NCI-H2227 treated with DMSO at 0.1 percent for 48 hours (cell line): ENCODE data around the gene RNF187.

Source experiments
- DNase-seq: peaks from one replicate; lab custom pipeline; 2025; lab: John Stamatoyannopoulos, UW

Gene RNF187

DNA sequence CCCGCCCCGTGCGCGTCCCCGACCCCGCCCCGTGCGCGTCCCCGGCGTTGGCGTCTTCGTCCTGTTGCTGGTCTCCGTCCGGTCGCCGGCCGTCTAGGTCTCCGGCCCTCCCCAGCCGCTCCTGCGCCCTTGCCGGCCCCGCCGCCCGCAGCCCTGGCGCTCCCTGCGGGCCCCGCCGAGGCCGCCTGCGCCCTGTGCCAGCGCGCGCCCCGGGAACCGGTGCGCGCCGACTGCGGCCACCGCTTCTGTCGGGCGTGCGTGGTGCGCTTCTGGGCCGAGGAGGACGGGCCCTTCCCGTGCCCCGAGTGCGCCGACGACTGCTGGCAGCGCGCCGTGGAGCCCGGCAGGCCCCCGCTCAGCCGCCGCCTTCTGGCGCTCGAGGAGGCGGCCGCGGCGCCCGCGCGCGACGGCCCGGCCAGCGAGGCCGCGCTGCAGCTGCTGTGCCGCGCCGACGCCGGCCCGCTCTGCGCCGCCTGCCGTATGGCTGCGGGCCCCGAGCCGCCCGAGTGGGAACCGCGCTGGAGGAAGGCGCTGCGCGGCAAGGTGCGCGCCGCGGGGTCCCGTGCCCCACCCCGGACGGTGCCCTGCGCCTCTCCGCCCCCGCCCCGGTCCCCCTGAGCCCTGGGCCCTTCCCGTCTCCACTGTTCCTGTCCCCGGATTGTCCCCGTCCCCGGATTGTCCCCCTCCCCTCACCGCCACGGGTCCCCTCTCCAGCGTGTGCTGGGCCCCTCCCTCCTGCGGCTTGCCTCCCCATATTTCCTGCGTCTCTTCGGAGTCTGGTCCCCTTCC is at the start of gene RNF187:
Gene RNF187 (plus strand): TSS at position 47 of the 789 bp plus-strand sequence.
- no peak for DNase-seq

DNA sequence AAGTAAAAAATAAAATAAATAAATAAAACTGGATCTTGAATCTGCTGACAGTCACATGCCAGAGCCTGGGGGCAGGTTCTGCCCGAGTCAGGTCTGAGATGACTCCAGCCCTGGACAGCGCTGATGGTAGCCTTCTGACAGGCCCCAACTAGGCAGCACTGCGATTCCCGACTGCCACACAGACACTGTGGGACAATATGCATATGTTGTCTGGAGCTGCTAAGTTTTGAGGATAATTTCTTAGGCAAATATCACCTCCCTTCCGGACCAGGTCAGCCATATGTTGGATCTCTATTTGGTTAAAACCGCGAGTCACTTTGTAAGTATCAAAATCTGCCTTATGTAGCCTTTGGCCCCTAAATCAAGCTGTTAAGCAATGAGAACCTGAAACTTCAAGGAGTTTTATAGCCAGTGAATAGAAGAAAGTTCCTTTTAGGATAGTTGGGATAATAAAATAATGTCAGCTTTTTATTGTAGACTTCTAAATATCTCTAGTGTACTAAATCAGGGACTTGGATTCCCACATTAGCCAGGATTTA is 49.7 kb upstream of the RNF187 start:
- DNase-seq, result no peak

DNA sequence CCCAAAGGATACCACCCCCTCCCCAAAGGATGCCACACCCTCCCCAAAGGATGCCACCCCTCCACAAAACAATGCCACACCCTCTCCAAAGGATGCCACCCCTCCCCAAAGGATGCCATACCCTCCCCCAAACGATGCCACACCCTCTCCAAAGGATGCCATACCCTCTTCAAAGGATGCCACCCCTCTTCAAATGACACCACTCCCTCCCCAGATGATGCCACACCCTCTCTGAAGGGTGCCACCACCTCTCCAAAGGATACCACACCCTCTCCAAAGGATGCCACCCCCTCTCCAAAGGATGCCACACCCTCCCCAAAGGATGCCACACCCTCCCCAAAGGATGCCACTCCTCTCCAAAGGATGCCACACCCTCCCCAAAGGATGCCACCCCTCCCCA is 48.9 kb upstream of the RNF187 start:
- no peak for DNase-seq

DNA sequence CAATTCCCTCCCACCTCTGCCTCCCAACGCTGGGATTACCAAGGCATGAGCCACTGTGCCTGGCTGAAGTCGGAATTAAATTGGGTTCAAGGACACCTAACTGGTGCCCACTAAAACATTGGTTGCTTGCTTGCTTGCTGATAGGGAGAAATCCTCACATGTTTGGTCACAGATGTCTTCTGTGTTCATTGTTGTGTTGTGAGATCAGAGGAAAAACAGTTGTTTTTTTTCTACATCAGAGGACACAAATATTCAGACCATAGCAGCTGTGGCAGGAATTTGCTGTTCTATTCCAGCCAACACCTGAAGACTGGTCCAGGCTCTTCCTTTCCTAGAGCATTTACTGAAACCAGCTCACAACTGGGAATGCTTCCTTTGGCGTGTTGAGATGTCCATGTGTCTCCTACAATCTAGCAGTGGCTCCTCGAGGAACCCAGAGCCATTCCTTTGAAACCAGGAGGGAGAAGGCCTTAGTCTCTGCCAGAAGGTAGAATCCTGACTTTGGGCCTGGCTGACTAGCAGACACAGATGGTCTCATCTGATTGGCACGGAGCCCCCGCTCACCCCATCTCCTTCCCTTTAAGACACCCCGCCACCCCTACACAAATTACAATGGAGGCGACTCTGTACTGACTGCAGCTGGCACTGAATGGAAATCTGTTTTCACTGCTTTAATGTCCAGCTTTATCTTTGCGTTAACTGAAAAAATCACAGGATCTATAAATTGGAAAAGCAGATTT is 46.3 kb upstream of the RNF187 start:
- no peak for DNase-seq

DNA sequence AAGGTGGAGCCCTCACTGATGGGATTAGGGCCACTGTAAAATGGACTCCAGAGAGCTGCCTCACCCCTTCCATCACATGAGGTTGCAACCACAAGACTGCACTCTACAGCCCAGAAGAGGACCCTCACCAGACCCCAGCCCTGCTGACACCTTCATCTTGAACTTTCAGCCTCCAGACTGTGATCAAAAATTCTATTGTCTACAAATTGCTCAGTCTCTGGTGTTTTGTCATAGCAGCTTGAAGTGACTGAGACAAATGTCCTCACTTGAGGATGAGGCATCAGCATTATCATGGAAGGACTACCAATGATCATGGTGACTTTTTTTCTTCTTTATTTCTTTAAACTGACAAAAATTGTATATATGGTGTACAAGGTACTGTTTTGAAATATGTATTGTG is 43.8 kb upstream of the RNF187 start:
- no peak for DNase-seq

DNA sequence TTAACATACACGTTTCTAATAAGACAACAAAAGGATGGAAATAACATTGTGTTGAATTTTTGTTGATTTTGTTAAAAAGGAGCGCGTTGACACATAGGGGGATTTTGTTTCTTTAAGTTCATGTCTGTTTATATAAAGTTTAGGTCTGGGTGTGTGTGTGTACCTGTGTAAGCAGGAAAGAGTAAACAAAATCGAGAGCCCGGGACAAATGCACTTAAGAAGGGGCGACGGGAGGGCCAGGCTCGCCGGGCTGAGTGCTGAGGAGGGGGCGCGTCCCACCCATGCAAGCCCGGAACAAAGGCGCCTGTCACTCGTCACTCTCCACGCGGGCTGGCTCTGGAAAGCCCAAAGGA is 41.7 kb upstream of the RNF187 start:
- no peak for DNase-seq

DNA sequence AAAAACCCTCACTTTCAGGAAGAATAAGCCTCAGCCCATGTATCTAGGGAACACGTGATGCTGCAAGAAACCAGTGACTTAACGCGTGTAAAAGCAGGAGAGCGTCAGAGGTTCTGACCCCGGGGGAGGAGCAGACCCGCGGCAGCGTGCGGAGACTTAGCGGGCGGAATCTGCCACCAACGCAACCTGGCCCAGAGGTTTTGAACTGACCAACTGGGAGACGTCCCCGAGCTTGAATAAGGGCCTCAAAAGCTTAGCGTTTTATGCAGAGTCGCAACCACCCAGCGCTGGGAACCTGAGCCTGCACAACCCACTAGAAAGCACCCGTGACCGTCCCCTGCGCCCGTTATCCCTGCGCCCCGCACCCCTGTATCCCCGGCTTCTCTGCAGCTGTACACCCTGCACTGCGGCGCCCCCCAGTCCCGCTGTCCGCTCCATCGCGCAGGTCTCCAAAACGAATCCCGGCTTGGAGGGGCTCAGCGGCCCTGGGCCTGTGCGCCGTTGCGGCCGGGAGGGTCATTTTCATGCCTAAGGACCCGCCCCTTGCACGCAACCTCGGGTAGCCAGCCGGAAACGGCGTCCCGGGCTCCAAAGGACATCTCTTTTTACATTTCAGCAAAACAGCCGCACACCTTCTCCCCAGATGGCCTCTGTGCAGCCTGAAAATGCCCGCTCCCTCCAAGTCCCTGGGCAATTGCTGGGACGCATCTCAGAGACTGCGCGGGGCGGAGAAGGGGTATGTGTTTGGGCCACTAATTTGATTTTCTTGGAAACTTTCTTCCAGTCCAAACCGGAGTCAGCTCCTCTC is 41.1 kb upstream of the RNF187 start:
- DNase-seq, result peak; percentile 40

DNA sequence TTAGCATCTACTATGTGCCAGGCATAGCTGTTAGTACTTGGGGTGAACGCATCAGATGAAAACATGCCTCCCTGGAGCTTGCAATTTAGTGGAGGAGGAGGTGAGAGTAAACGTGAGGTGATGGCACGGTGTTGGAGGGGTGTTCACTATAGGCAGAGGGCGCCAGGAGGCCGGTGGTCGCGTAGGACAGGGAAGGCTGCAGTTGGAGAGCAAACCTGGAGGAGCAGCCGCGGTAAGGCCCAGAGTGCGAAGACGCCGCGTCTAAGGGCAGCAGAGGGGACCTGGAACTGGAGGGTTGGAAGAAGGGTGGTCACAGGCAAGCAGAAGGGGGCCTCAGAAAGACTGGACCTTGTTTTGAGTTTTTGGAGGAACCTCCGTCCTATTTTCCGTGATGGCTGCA is 40.3 kb upstream of the RNF187 start:
- DNase-seq, result no peak

DNA sequence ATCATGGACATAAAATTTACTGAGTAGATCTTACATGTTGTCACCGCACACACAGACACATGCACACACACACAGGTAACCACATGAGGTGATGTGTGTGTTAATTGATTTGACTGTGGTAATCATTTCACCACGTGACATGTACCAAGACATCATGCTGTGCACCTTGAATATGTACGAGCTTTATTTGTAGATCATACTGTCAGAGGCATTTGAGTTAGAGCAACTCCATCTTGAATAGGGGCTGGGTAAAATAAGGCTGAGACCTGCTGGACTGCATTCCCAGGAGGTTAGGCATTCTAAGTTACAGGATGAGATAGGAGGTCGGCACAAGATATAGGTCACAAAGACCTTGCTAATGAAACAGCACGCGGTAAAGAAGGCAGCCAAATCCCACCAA is 38.8 kb upstream of the RNF187 start:
- no peak for DNase-seq

DNA sequence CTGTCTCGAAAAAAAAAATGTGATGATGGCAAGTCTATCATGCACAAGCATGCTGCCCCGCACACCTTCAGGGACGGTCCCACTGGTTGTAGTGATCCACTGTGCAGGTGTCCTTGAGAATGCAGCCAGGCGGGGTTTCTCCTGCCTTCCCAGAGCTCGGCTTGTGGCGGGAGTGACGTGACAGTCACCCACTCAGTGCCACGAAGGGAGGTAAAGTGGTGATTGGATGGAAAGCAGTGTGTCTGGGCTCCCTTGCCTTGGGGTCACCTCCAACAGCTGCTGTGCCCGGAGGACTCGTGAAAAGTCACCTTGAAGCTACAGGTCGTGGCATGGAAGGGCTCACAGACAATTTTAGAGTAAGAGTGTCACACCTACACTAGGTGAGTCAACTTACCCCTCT is 37.0 kb upstream of the RNF187 start:
- no peak for DNase-seq

DNA sequence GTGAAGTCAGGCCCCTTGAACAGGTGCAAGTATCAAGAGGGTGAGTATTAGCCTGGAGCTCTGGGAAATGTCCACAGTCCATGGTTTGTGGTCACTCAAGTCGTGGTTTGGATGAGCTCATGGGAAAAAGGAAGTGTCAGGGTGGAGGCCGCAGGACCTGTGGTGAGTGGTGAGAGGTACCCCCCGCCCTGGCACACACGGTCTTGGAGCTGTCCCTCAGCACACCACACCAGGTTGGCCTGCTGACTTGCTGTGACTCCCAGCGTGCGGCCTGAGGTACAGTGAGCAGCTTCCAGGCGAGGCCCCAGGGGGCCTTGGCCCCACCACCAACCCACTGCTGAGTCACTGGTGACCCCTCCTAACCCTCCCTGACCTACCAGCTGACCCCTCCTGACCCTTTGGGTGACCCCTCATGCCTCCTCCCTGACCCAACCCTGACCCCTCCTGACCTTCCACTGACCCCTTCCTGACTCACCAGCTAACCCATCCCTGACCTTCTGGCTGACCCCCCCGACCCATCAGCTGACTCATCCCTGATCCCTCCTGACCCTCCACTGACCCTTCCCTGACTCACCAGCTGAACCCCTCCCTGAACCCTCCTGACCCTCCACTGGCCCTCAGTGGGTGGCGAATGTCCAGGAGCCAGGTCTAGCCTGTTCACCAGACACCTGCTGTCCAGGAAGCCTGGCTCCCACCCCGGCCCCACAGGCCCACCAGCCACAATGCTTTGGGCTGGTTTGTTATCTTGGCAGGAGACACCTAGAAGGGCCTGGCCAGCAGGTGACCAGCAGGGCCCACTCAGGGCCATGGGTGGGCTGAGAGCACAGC is 34.8 kb upstream of the RNF187 start:
- no peak for DNase-seq

DNA sequence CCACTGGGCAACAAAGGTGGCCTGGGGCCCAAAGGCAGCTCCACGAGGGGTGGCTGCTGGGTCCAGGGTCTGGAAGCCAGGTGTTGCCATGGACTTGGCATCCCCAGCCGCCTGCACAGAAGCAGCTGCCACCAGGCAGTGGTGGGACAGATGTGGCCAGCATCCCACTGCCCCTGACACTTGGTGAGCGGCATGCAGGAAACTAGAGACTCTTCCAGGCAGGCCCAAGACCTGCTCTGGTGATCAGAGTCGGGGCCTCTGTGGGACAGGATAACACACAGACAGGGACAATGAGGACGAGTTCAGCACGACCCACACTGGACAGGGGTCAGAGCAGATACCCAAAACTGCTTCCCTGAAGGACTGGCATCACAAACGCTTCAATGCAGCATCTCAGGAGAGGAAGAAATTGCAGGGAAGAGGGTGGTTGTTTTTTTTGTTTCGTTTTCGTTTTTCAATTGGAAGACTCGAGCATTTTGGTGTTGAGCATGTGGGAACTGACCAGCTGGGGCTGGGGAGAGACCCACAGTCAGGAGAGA is 34.1 kb upstream of the RNF187 start:
- DNase-seq, result no peak

DNA sequence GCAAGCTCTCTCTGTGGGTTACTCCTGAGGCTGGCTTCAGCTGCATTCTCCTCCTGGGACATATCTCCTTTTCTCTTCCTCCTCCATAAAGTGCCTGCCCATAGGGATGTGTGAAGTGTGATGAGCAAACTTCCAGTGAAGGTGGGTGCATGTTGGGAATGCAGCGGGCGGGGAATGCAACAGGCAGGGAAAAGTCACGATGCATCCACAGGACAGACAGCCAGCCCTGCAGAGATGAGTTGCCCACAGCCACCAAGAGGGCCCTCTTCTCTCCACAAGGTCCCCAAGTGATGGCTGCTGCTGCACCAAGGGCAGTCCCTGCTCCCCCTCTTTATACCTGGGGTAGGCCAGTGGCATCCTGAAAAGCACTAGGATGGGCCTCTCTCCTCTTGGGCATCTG is 33.6 kb upstream of the RNF187 start:
- no peak for DNase-seq

DNA sequence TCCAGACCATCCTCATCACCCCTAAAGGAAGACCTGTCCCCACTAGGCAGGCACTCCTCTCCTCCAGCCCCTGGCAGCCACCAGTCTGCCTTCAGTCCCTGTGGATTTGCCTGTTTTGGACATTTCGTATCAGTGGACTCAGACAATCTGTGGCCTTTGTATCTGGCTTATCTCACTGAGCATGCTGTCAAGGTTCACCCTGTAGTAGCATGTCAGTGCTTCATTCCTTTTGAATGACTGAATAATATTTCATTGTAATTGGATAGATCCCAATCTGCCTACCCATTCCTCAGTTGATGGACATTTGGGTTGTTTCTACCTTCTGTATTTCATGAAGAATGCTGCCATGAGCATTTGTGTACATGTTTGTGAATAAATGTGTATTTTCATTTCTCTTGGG is 32.9 kb upstream of the RNF187 start:
- no peak for DNase-seq

DNA sequence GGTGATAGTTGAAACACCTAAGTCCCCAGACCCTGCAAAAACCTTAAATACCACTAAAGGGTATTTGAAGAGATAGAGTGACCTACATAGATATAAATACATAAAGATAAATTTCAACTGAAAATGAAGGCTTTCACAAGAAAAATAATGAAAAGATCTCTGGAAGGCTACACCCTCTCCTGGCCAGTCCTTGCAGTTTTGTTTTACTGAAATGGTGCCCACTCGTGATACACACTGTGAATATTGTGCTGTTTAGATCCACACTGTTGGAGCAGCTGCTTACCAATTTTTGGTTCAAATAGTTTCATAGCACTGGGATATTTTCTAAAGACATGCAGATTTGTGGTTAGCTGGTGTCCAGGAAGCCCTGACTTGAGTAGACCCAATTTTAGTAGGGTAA is 31.5 kb upstream of the RNF187 start:
- no peak for DNase-seq

DNA sequence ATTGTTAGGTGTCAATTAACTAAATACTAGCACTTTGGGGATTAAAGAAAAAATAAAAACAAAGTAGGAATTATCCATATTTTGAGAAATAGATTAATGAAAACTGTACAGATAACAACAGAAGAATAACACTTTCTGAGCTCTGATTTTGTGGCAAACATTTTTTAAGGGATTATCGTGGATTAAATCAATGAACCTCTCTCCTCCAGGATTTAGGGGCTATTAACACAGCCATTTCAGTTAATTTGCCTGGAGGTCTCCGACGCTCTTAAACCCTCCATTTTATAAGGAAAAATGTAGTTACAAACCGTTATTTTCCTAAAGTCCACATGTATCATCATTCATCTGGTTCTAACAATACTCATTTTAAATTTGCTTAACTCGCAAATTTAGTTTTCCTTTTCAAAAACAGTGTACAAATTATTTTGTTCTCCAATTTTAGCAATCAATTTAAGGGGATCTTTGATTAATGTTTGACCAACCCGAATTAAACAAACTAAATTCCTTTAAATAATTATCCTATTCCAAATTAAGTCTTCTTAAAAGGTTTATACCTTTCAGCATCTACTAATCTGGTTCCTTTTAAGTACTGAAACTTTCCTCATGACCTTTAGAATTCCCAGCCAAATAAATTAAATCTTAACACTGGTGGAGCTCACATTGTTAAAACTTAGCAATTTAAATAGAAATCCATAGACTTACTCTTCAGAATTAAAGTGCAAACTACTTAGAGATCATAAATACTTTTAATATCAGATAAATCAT is 30.7 kb upstream of the RNF187 start:
- DNase-seq, result no peak

DNA sequence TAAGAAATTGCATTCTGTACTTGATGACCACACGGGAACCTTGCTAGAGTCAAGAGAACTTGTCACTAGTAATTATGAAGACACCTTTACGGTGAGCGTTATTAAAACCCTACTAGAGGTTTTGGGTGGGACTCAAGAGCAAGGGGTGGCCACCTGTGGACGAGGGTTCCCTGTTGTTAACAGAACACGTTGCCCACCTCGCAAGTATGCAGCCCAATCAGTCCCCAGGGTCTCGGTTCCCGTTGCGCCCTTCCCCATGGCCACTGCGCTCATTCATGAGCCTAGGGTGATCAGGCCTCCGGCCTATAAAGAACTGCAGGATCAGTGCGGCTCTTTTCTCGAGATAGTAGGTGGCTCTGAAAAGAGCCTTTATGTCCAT is 30.2 kb upstream of the RNF187 start:
- DNase-seq, result no peak

DNA sequence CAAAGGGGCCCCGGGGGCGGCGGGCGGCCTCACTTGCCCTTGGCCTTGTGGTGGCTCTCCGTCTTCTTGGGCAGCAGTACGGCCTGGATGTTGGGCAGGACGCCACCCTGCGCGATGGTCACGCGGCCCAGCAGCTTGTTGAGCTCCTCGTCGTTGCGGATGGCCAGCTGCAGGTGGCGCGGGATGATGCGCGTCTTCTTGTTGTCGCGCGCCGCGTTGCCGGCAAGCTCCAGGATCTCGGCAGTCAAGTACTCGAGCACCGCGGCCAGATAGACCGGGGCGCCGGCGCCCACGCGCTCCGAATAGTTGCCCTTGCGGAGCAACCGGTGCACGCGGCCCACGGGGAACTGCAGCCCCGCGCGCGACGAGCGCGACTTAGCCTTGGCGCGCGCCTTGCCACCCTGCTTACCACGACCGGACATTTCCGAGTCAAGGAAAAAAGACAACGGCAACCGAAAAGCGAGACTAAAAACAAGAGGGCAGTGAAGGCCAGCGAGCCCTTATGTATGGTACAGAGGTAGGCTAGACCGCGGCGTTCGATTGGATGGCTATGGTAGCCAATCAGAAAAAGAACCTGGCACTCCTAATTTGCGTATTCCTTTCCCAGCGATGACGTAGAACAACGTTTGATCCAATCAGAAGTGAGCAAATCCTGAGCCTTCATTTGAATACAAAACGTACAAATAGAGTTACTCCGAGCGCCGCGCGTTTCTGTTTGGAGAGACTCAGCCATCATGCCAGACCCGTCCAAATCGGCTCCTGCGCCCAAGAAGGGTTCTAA is 29.6 kb upstream of the RNF187 start:
- peak; percentile 99 for DNase-seq

DNA sequence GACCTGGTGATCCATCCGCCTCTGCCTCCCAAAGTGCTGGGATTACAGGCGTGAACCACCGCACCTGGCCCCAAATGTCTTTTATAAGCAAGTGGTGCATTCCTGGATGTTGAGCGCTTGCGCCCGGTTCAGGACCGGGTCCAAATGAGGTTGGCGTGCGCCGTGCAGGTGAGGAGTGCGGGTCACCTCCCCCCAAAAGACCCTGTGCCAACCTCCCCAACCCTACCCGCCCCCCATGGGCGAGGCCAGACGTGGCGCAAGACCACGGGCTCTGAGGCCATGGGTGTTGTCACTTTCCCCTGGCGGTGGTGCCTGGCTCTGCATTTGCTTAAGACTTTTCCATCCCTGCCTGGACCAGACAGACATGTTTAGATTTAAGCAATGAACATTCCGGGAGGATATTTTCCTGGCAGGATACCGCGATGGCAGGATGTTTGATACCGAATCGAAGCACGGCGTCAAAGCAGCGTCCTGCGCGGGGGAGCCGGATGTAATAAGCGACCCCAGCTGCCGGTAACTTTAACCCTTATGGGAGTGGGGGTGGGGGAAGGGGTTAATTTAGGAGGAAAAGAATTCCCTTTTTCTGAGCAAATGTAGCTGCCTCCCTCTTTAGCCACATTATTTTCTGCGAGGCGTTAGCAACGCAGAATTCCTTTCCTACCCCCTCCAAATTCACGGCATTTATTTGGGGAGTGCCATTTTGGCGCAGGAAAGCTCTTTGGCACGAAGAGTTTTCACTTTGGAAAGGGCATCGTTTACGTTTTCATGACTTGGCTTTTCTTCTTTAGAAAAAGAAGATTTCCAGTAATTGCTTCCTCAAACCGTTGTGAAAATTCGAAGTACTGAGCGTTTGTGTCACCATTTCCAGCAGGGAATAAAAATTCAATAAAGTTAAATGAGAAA is 27.8 kb upstream of the RNF187 start:
- peak; percentile 72 for DNase-seq
